Measurements from ENCODE around the gene TGFBR3L. TPM values are rescaled to one million over a fixed set of nuclear protein-coding genes. Genes with fewer than 3 reads are reported as not detected.

TGFBR3L gene
- total and polyA plus RNA-seq, 3 donors from 2014 or later: 1.2 to 2.2 TPM; not detected in 1

- H3K4me3 ChIP-seq: peak overlapping the region; percentile 77 to 82
- TF ChIP-seq POLR2A (IDR thresholded peaks at IDR 0.05) (no peak), CTCF (IDR thresholded peaks at IDR 0.05) (no peak)
- H3K4me1 ChIP-seq: peaks cover 7% of the 10 kb centered on the region
- 2 to 4% methylated on average over 25 to 33 of the region's 33 CpGs for WGBS, 2 donors
- intact Hi-C loops (cut with DNase I; ENCODE audit: low total_unique reads): loop anchor here (10.0 kb wide), 1 partner anchor 312 kb away; no protein-coding TSS in a partner anchor
- no peak for DNase-seq
- H3K36me3 ChIP-seq (ENCODE audit: low read depth, missing control alignments): no peaks in the 10 kb centered on the region
- no peaks in the 10 kb centered on the region for H3K27me3 ChIP-seq
- peak overlapping the region; percentile 87 to 94 for H3K27ac ChIP-seq
- H3K9me3 ChIP-seq: no peaks in the 10 kb centered on the region
Measured at GRCh38 chr19:7942981-7943443, 28.4 kb downstream of the TGFBR3L start.

DNA sequence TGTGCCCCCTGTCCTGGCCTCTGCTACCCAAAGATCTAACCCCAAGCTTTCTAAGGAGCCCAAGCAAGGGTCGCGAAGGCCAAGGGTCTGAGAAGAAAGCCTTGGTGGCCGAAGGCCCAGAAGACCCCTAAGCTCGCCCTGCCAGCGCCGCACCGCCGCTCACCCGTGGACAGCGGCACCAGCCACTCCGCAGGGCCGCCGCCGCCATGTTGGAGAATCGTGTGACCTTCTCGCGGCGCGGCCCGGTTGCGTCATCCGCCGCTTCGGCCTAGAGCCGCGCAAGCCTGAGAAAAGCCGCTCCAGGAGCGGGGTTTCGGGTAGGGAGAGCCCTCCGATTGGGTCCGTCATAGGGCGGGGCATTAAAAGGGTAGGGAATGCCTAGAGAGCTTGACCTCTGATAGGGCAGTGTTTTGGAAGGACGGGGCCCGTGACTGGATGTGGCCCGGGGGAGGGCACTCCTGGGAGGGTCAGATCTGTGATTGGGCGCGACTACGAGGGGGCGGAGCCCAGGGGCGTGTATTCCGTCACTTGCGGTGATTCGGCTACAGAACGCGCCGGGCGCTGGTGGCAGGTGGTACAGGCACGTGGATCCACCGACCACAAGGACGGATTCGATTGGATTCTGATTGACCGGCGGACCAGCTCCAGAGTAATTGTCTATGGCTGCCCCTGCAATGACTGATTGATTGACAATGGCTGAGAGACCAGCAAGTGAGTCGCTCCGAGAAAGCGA is 29.0 kb downstream of the TGFBR3L start, which contains the start of gene TIMM44:
TSS of gene TIMM44 (minus strand) at position 223 of the 733 bp plus-strand sequence. CDS start at position 208, 15 bp downstream.
- TF ChIP-seq POLR2A (IDR thresholded peaks at IDR 0.05) (no peak), CTCF (IDR thresholded peaks at IDR 0.05) (peak in 1 of 3 experiments; percentile 25)
- peak within 1 kb of the TSS; percentile 87 to 94 for H3K27ac ChIP-seq
- peak; percentile 99 for DNase-seq
- 0% methylated on average over 7 to 49 of the region's 56 CpGs for whole genome bisulfite sequencing, 2 donors
- H3K4me3 ChIP-seq: peak within 1 kb of the TSS; percentile 77 to 82
- intact Hi-C loops (cut with DNase I; ENCODE audit: low total_unique reads): loop anchor here (10.0 kb wide), 1 partner anchor 311 kb away; no protein-coding TSS in a partner anchor
- H3K27me3 ChIP-seq: no peaks in the 10 kb centered on the region
- peaks cover 7% of the 10 kb centered on the region for H3K4me1 ChIP-seq
- no peaks in the 10 kb centered on the region for H3K9me3 ChIP-seq
- H3K36me3 ChIP-seq (ENCODE audit: low read depth, missing control alignments): no peaks in the 10 kb centered on the region

DNA sequence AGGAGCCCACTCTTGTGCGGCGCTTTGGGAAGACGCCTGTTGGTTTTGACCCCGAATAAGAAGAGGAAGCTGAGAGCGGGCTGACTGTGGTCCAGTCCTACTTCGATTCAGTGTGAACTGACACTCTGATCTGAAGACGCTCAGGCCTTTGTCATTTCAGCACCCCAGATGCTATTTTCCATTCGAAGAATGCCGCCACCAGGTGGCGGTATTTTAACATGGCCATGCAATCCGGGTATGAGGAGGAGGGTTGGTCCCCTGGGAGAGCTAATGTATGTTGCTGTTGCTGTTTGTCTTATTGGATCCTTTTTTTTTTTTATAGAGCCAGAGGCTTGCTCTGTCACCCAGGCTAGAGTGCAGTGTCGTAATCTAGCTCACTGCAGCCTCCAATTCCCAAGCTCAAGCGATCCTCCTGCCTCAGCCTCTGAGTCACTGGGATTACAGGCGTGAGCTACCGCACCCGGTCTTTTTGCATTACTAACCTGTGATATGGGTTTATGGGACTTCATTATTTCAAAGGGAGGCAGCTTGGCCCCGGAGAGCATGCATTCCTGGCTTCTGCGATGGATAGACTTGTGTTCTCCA is 29.6 kb downstream of the TGFBR3L start:
- TF ChIP-seq POLR2A (IDR thresholded peaks at IDR 0.05) (no peak), CTCF (IDR thresholded peaks at IDR 0.05) (peak; percentile 81 to 94 (median 92))
- Histone ChIP-seq H3K4me1 (peaks cover 7% of the 10 kb centered on the region), H3K27ac (peak overlapping the region in 1 of 2 donors; percentile 94), H3K36me3 (ENCODE audit: low read depth, missing control alignments) (no peaks in the 10 kb centered on the region), H3K4me3 (peak overlapping the region; percentile 77 to 82), H3K27me3 (no peaks in the 10 kb centered on the region), H3K9me3 (no peaks in the 10 kb centered on the region)
- DNase-seq: peak; percentile 95
- intact Hi-C loops (cut with DNase I; ENCODE audit: low total_unique reads): loop anchor here (10.0 kb wide), 1 partner anchor 311 kb away; no protein-coding TSS in a partner anchor
- 25 to 26% methylated on average over 18 of the region's 18 CpGs for WGBS, 2 donors

GRCh38 chr19:7947939-7948338 is 33.3 kb downstream of the TGFBR3L start:
- Histone ChIP-seq H3K4me1 (no peaks in the 10 kb centered on the region), H3K27ac (no peak overlapping the region), H3K36me3 (ENCODE audit: low read depth, missing control alignments) (no peaks in the 10 kb centered on the region), H3K9me3 (no peaks in the 10 kb centered on the region), H3K4me3 (no peak overlapping the region), H3K27me3 (no peaks in the 10 kb centered on the region)
- no peak for DNase-seq
- no peak for TF ChIP-seq CTCF (IDR thresholded peaks at IDR 0.05)
- TF ChIP-seq POLR2A (IDR thresholded peaks at IDR 0.05): no peak
- 93 to 97% methylated on average over 4 of the region's 4 CpGs for WGBS, 2 donors
- intact Hi-C loops (cut with DNase I; ENCODE audit: low total_unique reads): loop anchor here (10.0 kb wide), 1 partner anchor 307 kb away; no protein-coding TSS in a partner anchor

Data from testis (tissue), 3 donors.